Fibroblast of skin of left quadriceps (primary cell): ENCODE data around the gene CACNA1C.

Experiments used
- DNase-seq, 2 experiments: peaks; one replicate each; pipeline ENCODE4 v3.0.0-alpha.2; 2013; ENCODE audit warnings: low read depth in 2 of 2

The CACNA1C gene

DNA sequence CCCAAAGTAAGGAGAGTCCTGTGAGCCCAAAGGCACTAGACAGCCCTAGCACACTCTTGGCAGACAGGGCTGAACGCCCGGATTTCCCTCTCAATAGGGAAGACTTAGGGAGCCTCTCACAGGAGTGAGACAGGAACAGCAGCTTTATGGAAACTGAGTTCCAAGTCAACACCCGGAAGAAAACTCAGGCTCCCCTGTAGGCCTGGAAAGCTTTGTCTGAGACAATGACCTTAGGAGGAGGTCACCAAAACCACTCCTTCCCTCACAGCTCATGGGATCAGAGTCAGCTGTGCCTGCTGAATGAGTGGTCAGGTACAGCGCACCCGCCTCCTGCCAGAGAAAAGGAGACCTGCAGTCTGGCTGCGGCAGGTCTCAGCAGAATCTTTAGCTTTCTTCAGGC, 229.5 kb downstream of the CACNA1C start:
- DNase-seq: no peak

DNA sequence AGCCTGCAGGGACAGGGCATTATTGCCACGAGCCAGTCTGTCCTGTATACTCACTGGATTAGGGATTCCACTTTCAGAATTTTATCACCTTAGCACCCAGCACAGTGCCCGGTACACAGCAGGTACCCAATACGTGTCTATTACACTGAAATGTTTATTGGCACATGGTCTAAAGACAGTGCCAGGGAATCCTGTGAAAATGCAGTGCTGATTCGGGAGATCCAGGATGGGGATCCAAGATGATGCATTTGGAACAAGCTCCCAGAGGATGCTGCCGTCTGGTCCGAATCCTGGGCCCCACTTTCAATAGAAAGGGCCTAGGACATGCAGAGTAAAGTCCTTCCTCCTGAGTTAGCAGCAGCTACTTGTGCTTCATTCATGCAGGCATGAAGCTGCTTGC, 230.7 kb downstream of the CACNA1C start:
- DNase-seq: no peak

DNA sequence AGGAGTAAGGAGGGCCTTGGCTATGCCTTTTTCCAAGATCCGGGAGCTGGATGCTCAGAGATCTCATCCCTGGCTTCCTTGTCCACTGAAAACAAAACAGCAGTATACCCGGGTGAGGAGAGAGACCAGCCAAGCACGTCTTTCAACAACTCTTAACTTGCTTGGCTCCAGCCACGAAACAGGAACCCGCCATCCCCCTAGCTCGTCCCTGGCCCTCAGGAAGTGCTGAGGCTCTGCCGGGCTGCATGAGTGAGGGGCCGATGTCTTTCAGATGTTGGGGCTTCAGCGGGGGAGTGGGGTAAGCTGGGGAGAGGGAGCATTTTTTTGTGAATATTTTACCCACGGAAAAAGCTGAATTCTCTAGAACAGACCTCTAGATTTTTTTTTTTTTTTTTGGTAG, 231.1 kb downstream of the CACNA1C start:
- peak; percentile 80 to 83 for DNase-seq

DNA sequence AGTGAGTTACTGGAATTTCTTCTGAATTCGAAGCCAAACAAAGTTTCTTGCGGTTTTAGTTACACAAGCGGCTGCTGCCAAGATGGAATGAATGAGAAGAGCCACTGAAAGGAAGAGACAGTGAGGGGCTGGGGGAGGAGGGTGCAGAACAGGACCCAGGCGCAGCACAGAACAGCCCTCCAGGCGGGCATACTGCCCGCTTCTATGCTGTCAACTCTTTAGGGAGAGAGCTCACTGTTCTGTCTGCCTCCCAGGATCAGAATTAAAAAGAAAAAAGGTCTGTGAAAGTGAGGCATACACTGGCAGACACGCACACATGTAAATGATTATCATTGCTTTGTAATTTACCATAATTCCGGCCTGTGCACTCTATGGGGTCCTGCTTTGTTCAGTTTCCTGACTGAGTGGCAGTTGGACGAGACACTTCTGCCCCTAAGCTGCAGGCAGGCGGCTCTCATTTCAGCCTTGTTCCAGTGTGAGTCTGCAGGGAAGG, 231.6 kb downstream of the CACNA1C start:
- DNase-seq: peak; percentile 94

DNA sequence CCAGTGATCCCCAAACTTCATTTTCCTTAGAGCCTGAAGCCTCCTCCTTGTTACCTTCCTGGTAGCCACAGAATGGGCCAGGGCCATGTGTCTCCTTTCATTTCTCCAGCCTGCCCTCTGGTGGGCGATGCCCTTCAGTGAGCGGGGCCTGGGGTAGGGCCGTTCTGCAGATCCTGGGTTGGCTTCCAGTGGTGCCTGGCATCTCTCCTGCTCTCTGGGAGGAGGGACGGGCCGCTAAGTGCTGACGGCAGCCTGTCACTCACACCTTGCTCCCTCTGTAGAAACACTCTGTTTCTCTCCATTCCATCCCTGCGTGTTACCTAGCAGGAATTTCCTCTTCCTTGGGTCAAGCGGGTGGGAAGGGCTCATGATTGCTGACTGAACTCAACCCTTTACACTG, 232.1 kb downstream of the CACNA1C start:
- peak; percentile 74 to 76 for DNase-seq

DNA sequence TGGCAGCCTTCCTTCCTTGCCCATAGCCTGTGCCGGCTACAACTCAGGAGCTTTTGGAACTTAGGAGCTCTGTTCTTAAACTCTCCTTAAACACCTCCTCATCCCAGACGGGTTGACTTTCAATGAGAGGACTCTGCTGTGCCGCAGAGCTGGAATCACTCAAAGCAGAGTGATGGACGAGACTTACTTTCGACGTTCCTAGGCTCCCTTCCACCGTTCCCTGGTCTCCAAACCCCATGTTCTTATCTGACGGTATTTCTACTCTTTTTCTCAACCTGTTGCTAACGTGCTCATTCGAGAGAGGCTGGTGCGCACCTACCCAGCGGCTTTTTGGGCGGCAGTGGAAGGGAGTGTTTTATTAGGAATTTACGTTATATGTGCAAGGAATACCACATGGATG, 232.7 kb downstream of the CACNA1C start:
- DNase-seq: no peak

DNA sequence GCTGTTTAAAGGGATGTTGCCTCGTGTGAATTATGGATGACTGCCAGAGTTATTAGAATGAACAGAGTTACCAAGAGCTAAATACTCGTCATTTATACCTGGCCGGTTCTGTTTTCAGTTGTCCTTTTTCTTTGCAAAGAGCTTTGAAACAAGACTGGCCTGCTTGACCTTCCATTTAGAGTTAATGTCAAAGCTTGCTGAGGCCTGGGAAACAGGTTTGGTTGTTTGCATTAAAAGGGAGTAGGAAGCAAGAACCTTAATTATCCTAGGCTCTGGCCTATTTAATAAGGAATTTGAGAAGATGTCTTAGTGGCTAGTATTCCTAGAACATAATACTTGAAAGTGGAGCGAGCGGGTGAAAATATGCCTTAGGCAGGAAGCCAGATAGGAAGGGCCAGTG, 233.3 kb downstream of the CACNA1C start:
- no peak for DNase-seq

DNA sequence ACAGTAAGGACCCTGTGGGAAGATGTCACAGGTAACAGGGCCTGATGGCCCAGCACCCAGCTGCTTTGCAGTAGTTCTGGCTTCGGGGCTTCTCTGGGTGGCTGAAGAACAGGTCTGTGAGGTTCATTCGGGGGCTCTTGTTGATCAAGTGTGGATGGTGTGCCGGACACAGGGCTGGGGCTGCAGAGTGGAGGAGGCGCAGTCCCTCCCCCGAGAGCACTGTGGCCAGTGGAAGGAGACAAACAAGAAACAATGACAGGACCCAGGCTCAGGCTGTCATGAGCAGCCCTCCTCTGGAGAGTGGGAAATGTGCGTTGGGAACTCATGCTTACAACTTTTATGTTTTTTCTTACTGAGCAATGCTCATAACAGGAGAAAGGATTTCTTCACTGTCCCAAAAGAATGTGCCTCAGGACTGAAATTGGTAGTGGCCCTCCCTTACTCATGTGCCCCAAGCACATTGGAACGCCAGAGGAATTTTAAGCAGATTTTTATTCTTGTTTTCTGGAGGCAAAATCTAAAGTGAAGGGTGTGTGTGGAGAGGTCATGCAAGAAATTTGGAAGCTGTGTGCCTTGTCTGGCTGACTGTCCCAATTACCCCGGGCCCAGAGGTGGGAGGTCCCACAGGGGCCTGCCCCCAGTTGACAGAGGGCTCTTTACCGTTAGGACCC, 233.8 kb downstream of the CACNA1C start:
- DNase-seq: no peak

DNA sequence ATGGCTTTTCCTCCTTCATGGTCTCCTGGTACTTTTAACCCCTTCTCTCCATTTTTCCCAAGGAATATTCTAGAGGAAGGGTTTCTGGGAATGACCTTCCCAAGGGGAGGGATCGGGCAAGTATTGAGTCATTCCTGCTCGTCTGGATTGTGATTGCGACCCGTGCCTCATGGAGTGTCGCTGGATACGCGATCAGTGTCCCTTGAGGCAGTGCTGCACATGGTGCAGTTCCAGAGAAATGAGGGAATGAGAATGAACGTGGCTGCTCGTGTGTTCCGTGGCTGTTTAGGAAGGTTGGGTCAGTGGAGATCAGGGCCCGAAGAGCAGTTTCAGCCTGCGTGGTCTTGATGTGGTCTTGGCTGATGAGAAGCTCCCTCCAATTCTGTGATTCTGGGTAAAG, 234.4 kb downstream of the CACNA1C start:
- no peak for DNase-seq

DNA sequence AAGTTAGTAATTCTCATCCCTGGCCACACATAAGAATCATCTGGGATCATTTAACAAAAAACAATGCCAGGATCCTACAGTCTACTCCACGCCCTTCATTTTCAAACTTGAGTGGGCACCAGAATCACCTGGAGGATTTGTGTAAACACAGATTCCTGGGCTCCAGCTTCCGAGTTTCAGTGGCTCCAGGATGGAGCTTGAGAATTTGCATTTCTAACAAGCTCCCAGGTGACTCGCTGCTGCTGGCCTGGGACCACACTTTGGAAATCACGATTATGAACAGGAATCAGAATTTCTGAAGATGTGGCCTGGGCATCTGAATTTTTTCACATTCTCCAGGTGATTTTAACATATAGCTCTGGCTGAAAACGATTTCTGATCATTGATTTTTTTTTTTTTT, 234.8 kb downstream of the CACNA1C start:
- DNase-seq: no peak

DNA sequence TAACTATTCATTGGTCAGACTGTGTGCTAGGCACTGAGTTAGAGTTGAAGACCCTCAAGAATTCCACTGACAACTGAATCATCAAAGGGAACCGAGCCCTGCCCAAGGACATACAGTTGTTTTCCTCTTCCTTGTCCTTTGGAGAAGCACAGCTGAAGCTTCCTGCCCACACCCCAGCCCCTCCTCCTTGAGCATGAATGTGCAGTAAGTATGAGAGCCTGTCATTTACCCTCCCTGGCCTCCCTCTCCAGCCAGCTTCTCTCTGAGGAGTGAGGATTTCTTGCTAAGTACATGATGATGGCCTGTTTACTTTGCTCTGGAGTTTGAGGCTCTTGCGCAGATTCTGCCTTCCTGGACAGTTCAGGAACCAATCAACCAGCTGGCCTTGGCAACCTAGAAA, 235.2 kb downstream of the CACNA1C start:
- DNase-seq: no peak

DNA sequence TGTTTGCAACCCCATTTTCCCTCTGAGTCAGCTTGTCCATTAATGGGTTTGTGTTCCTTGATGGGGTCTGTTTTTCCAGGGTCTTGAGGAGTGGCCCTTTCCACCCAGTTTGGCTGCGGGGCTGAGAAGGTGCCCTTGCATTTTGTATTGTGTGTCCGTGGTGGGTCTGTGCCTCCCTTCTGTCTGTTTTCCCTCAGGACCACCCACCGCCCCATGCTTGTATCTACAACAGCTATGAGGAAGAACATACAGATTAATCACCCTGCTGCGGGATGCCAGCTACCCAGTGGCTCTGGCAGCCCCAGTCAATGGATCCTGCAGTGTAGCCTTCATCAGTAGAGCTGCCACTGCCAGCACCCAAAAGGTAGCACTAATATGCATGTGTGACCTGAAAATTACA, 235.7 kb downstream of the CACNA1C start:
- no peak for DNase-seq

DNA sequence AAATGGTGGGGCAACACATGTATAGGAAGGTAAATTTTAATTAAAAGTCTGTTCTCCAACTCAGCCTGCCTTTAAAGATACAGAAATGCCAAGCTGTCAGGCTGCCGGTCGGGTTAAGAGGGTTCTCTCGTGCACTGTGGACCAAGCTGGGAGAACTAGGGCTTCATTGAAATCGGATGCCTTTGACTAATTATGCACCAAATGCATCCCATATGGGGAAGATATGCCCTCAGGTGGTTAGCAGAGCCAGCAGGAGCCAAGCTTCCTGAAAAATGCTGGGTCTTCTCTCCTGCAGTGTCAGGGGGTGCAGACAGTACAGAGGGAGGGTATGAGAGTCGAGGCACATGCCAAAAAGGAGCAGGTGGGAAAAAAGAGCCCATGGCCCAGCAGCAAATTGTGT, 236.1 kb downstream of the CACNA1C start:
- DNase-seq: no peak

DNA sequence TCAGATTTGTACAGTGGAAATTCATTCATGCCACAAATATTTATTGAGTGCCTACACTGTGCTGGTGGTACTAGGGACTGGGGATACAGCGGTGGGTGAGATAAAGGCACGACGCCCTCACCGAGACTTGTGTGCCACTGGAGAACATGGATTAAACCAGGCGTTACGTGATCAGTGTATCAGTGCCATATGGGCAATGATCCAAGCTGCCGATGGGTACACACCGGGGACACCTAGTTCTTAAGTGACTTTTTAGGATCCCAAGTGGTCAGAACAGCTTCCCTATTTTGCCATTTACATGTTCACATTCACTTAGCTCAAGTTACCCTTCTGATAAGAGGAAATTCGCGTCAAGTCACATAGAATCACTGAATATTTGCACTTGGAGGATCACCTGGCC, 236.7 kb downstream of the CACNA1C start:
- DNase-seq: no peak

DNA sequence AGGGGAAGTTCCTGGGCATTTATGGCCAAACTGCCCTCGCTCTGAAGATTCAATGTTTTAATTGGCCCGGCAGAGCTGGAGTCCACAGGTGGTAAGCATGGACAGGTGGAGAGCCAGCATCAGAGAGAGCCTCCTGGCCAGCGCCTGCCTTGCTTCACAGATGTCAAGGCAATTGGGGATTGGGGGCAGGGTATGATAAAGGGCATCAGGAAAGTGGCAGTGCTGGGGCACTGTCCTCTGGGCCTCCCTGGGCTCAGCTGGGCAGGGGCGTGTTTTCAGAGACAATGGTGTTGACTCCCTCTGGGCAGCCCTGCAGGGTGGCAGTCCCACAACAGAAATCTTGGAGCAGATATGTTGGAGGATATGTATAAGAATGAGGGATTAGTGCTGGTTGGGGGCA, 237.3 kb downstream of the CACNA1C start:
- no peak for DNase-seq

DNA sequence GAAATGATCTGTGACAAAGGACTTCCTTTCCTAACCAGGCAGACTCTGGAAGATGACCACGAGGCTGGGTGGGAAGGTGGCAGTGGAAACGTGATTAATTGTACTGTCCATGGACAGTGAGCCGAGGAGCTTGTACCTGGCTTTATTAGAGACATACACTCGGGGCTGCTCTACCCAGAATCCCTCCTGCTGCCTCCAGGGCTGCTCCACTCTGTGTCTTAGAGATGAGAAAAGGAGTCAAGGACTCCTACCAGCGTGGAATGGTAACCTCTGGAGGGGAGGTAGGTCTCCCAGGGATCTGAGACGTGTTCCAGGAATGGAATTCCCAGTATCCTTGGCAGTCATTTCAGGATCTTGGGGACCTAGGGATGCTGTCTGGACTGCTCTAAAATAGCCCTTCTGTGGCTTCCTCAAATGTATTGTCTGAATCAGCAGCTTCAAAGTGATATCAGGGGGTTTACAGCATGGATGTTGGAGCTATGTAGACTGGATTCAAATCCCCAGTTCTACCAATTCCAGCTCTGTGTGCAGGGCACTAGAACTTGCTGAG, 237.8 kb downstream of the CACNA1C start:
- DNase-seq: no peak

DNA sequence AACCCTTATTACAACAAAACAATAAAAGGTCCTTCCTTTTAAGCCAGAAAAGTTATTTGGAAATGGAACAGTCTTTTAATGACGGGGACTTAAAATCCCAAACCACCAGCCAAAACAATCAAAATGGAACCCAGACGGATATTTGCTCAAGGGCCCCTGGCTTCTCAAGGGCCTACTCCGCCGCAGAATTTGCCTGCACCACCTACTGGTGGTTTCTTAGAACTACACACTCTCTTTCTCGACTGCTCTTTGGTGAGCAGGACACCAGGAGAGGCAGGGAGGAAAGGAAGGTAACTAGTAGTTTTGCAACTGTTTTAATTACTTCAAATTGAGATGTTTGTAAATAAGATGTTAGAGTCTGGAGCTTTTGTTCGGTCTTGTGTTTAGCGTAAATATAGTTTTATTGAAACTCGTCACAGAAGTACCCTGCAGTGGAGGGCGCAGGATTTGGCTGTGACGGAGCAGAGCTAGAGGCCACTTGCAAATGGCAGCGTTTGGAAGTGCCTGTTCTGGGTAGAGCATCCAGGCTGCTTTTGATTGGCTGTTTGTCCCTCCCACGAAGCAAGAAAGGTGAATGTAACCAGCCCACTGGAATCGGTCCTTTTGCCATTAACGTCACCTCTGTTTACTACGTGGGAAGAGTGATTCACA, 238.5 kb downstream of the CACNA1C start:
- DNase-seq: no peak

DNA sequence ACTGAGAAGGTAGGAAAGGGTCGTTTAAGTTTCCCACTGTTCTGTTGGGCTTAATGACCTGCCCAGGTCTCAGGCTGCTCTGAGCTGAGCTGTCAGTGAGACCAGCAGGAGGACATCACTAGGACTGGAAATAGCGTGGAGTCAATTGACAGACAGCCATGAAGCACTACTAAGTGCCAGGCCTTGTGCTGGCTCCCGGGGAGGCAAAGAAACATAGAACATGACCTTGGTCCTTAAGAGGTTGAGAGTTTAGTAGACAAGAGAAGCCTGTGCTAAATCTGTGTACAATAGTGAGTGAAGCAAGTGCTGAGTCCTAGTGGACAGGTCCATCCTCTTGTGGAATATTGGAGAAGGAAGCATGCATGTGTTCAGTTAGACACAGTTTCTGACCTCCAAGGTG, 239.2 kb downstream of the CACNA1C start:
- no peak for DNase-seq

DNA sequence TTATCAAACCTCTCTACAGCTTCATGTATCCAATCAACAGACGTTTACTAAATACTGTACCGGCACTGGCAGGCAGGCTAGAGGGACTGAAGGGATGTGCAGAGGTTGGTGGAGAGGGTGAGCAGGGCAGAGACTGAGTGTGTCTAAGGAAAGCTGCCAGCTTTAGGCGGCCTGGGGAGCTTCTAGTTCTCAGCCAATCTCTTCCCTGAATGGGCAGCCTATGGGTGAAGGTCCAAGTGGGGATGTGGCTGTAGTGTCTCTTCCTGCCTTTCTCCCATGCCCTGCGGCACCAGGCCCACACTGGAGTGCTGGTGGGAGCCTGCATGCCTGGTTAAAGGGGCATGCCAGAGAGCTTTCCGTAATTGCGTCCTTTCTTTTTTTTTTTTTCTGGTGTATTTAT, 239.8 kb downstream of the CACNA1C start:
- no peak for DNase-seq

DNA sequence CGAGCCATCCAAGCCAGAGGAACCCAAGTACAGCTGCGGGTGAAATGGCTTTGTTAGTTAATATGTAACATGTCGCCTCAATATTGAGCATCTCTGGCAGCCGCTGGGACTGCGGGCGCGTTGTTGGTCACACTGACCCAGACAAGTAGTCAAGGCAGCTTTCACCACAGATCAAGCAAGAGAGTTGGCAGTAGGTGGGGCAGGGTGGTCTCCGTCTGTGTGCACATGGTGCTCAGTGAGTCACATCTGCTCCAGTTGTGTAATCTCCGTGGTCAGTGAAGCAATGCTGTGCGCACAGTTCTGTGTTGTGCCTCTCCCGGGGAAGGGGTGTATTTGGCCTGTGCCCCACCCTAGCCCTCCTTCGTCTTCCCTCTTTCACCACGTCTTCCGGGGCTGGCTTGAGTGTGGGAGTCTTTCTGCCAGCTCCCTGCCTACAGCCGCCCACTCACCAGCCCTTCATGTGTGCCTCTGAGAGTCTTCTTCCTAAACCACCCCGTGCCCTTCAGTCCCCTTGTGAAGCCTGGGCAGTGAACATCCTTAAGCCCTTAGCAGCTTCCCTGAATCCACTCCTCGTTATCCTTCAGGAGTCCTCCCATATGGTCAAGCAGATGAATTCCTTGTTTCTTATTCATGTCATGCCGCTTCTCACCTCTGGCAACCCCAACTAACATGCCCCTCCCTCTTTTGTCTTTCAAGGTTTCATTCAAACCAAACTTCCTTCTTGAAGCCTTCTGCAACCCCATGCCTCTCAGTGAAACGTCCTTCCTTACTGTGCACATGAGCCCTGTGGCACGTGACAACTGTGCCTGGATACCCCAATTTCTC, 242.1 kb downstream of the CACNA1C start:
- DNase-seq: no peak

DNA sequence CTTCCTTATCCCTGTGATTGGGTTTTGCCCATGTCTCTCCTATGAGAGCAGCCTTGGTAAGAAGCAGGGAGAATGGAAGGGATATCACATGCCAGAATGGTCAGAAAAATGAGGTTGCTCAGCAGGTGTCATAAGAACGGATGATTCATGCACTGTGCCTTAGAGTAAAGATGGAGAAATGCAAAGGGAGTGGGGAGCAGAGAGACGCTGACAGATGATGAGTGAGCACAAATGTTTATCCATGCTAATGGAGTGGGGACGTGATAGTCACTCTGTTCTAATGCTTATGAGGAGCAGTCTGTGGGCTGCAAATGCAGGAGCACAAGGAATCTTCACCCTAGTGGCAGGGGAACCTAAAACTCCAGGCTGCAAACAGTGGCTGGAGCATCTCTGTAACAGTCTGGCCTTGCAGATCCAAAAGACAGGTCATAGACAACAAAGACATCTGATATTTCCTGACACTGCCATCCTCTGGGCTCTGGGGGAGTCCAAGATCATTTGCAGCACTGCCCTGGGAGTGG, 243.2 kb downstream of the CACNA1C start:
- DNase-seq: no peak

DNA sequence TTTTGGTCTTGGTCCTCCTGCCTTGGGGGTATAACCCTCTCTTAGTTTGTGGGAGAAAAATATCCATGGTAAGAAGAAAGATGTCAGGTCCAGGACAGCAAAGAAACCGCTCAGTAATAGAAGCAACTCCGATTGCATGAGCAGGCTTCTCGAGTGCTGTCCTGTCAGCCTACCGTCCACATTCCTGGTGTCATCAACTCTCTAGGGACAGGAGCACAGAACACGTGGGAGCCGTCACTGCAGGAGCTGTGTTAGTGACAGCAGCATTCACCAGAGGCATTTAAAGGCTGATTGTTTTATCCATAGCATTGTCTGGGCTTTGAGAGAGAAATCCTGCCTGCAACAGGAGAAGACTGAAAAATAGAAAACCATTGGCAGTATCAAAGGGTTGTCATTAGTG, 244.2 kb downstream of the CACNA1C start:
- DNase-seq: no peak
